Pancreas (tissue), 10 donors: ENCODE results near the gene GUCY1A2. TPM values are rescaled to one million over a fixed set of nuclear protein-coding genes. Genes with fewer than 3 reads are reported as not detected.

Experiments
- ATAC-seq, 4 donors: fragments of 200-7000 bp; cut with Tn5 transposase; one replicate each; pipeline versions ENCODE4 v1.8.0 to v1.9.1; 2020; ENCODE audit warnings: mild to moderate bottlenecking in 4 of 4, moderate library complexity in 4 of 4
- DNase-seq, 6 donors: peaks; one replicate each; pipeline ENCODE4 v3.0.0-alpha.2; 2020
- FAIRE-seq: peaks from 2 replicates; lab custom pipeline; 2012; peaks lifted over from hg19 to GRCh38; lab: Jason Lieb, UNC
- H3K27ac ChIP-seq, 4 donors: fragments of 200-600 bp; sonication (generic); 1 replicate in 3 of 4; 2 replicates in 1 of 4; pipeline versions ENCODE4 v1.5.0 to v1.8.0; 2020
- H3K27me3 ChIP-seq, 4 donors: fragments of 200-600 bp; one replicate each; pipeline ENCODE4 v1.8.0; 2021
- H3K36me3 ChIP-seq, 3 donors: fragments of 200-600 bp; sonication (generic) in 1 of 3; one replicate each; pipeline versions ENCODE4 v1.5.0 to v1.8.0; 2020 to 2021
- H3K4me1 ChIP-seq, 3 donors: fragments of 200-600 bp; one replicate each; pipeline ENCODE4 v1.8.0; 2021
- H3K4me3 ChIP-seq, 4 donors: fragments of 200-600 bp; sonication (generic) in 2 of 4; one replicate each; pipeline versions ENCODE4 v1.5.0 to v1.8.0; 2020 to 2021
- H3K9me3 ChIP-seq, 4 donors: fragments of 200-600 bp; one replicate each; pipeline ENCODE4 v1.8.0; 2021
- CTCF ChIP-seq, 4 donors: fragments of 200-600 bp; sonication (generic) in 3 of 4; IDR thresholded peaks; one replicate each; pipeline versions ENCODE4 v1.5.0 to v1.8.0; 2021; ENCODE audit warnings: antibody characterized with exemption in 4 of 4
- WGBS, 2 donors: extraction: QIAGEN DNeasy Blood & Tissue Kit; methylation state at CpG; one replicate each; pipeline ENCODE4 v1.1.7; 2013; 5-methylcytosine and 5-hydroxymethylcytosine counted together
- intact Hi-C, 3 donors: fragments of 100-400 bp; cut with DNase I; formaldehyde crosslinking; loops; one replicate each; pipeline versions ENCODE4 v1.11.1 to v1.14.2; 2022
- polyA plus RNA-seq, 2 donors: library from polyadenylated mRNA; stranded (reverse); fragments of 200-250 nt; gene quantifications; one replicate each; pipeline ENCODE4 v1.2.3, GENCODE V29; 2013
- total RNA-seq, 6 donors: library from RNA; stranded (reverse); fragmentation: NEBNext Ultra II Directional in 4 of 6; extraction: Animal tissue kit (Norgen Biotek cat#: 25700) in 4 of 6; gene quantifications; one replicate each; pipeline versions ENCODE4 v1.2.1 to v1.2.4, GENCODE V29; 2021 to 2023
- donor health status: healthy with polysubstance abuse.
- donor health status: DM: no; HTN: no; CAD: no; lungs with moderate emphysema.
- donor health status: DM: no; HTN: no; CAD: no.
- donor health status: control.
- donor health status: control.
- donor health status: Bipolar disorder and iron deficiency.
- donor health status: DM: yes; HTN: yes; CAD: no.
- donor health status: DM: no; HTN: no; CAD: no.
- donor health status: DM: no; HTN: no; CAD: no.
- donor health status: DM: yes; HTN: yes; CAD: no.

GUCY1A2 gene
- total and polyA plus RNA-seq, 8 donors: 1.1 to 14.5 (median 7.9) TPM

- no peaks in the 10 kb centered on the region for H3K27me3 ChIP-seq
These were observed 315.5 kb downstream of the GUCY1A2 start for GRCh38 chr11:106702805-106703204.

GRCh38 chr11:106697058-106697457 is 321.2 kb downstream of the GUCY1A2 start:
- ATAC-seq: peak in 1 of 4 donors; percentile 27
- WGBS, 2 donors: 68 to 84% methylated on average over 2 of the region's 2 CpGs
- FAIRE-seq: no peak

More at GRCh38 chr11:106702805-106703204, 315.5 kb downstream of the GUCY1A2 start:
- no peak for TF ChIP-seq CTCF (IDR thresholded peaks at IDR 0.05)
- intact Hi-C loops: no loop called here
- H3K4me1 ChIP-seq: no peaks in the 10 kb centered on the region
- H3K4me3 ChIP-seq: no peak overlapping the region
- no peak for DNase-seq
- no peak for FAIRE-seq
- H3K9me3 ChIP-seq: no peaks in the 10 kb centered on the region
- no peak for ATAC-seq
- WGBS, 2 donors: 76 to 87% methylated on average over 3 of the region's 3 CpGs
- no peaks in the 10 kb centered on the region for H3K36me3 ChIP-seq
- H3K27ac ChIP-seq: no peak overlapping the region

DNA sequence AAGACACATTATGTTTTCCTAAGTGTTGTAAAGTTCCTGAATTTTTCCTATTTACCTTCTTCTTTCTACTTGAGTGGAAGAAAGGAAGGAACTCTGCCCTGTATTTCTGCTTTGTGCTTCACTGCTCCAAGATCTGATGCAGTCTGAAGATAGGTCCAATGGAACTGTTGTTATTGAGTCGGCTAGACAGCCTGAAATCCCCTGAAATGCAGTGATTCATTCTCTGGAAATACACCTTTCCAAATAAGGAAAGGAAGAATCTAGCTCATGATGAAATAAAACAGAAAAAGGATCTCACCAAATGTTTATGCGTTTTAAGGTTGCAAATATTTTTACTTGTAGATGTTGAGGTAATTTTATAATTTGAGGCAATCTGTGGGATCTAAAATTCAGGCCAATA is 322.8 kb downstream of the GUCY1A2 start:
- no peak for DNase-seq
- H3K27ac ChIP-seq: no peak overlapping the region
- no peaks in the 10 kb centered on the region for H3K36me3 ChIP-seq
- no peaks in the 10 kb centered on the region for H3K4me1 ChIP-seq
- ATAC-seq: peak in 1 of 4 donors; percentile 16
- 75 to 91% methylated on average over 2 of the region's 2 CpGs for WGBS, 2 donors
- no peaks in the 10 kb centered on the region for H3K9me3 ChIP-seq
- intact Hi-C loops: no loop called here
- FAIRE-seq: no peak
- no peak for TF ChIP-seq CTCF (IDR thresholded peaks at IDR 0.05)
- H3K4me3 ChIP-seq: no peak overlapping the region
- H3K27me3 ChIP-seq: no peaks in the 10 kb centered on the region

More at GRCh38 chr11:106697058-106697457, 321.2 kb downstream of the GUCY1A2 start:
- Histone ChIP-seq H3K4me1 (no peaks in the 10 kb centered on the region), H3K27me3 (no peaks in the 10 kb centered on the region), H3K27ac (no peak overlapping the region), H3K9me3 (no peaks in the 10 kb centered on the region), H3K36me3 (no peaks in the 10 kb centered on the region), H3K4me3 (no peak overlapping the region)
- intact Hi-C loops: no loop called here
- TF ChIP-seq CTCF (IDR thresholded peaks at IDR 0.05): no peak
- DNase-seq: no peak

GRCh38 chr11:106694501-106694900 is 323.8 kb downstream of the GUCY1A2 start:
- ATAC-seq (no peak), DNase-seq (no peak), FAIRE-seq (no peak)
- Histone ChIP-seq H3K27me3 (no peaks in the 10 kb centered on the region), H3K9me3 (no peaks in the 10 kb centered on the region), H3K4me3 (no peak overlapping the region), H3K36me3 (no peaks in the 10 kb centered on the region), H3K4me1 (no peaks in the 10 kb centered on the region), H3K27ac (no peak overlapping the region)
- intact Hi-C loops: no loop called here
- WGBS, 2 donors: 73 to 91% methylated on average over 5 of the region's 5 CpGs
- no peak for TF ChIP-seq CTCF (IDR thresholded peaks at IDR 0.05)

DNA sequence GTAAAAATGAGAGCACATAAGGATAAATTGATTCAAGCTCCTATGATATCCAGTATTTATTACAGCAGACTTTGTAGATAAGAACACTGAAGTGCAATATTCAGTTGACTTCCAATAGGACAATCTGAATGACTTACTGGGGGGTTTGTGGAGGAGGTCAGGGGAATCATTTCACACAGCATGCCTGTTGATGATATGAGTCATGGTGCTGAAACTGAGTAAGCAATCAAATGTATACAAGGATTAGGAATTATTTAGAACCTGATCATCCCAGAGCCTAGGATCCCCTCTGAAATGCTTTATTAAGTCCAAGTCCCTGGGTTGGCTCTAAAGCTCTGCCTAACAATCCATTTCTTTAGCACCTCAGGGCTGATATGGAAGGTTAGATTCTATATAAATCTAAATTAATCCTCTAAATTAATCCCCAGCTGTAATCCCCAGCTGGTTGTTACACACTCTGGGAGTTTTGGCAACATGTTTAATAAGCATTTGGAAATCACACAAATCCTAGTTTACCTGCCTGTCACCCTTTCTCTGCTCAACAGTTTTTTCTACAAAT is 326.4 kb downstream of the GUCY1A2 start:
- no peaks in the 10 kb centered on the region for H3K36me3 ChIP-seq
- H3K4me3 ChIP-seq: no peak overlapping the region
- intact Hi-C loops: no loop called here
- no peaks in the 10 kb centered on the region for H3K4me1 ChIP-seq
- no peak for DNase-seq
- no peaks in the 10 kb centered on the region for H3K9me3 ChIP-seq
- no peak overlapping the region for H3K27ac ChIP-seq
- TF ChIP-seq CTCF (IDR thresholded peaks at IDR 0.05): no peak
- ATAC-seq: no peak
- H3K27me3 ChIP-seq: no peaks in the 10 kb centered on the region
- no peak for FAIRE-seq
